Measurements from ENCODE around the gene TNFAIP8L1.
A peak's percentile ranks its signal among the peaks of the same experiment; 100 is the strongest.

DNA sequence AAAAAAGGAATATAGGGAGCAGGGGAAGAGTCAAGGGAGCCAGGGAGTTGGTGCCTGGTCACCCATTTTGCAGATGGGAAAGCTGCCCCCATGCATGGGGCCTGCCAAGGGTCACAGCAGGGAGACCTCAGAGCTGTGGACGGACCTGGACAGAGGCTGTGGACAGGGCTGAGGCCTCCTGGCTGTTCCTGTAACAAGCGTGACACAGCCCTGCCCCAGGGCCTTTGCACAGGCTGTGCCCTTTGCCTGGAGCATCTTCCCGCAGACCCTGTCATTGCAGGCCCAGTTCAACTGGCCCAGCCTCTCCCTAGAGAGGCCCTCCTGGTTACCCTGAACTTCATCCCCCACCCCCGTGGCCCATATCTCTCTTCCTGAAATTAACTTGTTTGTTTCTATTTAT is 6.4 kb downstream of the TNFAIP8L1 start:
- TF ChIP-seq, protein P1, sequence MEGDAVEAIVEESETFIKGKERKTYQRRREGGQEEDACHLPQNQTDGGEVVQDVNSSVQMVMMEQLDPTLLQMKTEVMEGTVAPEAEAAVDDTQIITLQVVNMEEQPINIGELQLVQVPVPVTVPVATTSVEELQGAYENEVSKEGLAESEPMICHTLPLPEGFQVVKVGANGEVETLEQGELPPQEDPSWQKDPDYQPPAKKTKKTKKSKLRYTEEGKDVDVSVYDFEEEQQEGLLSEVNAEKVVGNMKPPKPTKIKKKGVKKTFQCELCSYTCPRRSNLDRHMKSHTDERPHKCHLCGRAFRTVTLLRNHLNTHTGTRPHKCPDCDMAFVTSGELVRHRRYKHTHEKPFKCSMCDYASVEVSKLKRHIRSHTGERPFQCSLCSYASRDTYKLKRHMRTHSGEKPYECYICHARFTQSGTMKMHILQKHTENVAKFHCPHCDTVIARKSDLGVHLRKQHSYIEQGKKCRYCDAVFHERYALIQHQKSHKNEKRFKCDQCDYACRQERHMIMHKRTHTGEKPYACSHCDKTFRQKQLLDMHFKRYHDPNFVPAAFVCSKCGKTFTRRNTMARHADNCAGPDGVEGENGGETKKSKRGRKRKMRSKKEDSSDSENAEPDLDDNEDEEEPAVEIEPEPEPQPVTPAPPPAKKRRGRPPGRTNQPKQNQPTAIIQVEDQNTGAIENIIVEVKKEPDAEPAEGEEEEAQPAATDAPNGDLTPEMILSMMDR (IDR thresholded peaks at IDR 0.05 in 8 of 11, conservative IDR thresholded peaks at IDR 0.05 in 3 of 11): no peak
- TF ChIP-seq POLR2A (IDR thresholded peaks at IDR 0.05) (no peak), POLR2AphosphoS5 (IDR thresholded peaks at IDR 0.05) (peak in 2 of 3 donors; percentile 15)

Data from spleen (tissue), 7 donors.